ENCODE measurements around the gene PDE6A.

The PDE6A gene

GRCh38 chr5:149944666-149945065 lies at the start of gene PDE6A:
TSS of gene PDE6A (minus strand) at chr5:149944793. CDS start at chr5:149944673, 120 bp downstream.
- TF ChIP-seq, protein P1, sequence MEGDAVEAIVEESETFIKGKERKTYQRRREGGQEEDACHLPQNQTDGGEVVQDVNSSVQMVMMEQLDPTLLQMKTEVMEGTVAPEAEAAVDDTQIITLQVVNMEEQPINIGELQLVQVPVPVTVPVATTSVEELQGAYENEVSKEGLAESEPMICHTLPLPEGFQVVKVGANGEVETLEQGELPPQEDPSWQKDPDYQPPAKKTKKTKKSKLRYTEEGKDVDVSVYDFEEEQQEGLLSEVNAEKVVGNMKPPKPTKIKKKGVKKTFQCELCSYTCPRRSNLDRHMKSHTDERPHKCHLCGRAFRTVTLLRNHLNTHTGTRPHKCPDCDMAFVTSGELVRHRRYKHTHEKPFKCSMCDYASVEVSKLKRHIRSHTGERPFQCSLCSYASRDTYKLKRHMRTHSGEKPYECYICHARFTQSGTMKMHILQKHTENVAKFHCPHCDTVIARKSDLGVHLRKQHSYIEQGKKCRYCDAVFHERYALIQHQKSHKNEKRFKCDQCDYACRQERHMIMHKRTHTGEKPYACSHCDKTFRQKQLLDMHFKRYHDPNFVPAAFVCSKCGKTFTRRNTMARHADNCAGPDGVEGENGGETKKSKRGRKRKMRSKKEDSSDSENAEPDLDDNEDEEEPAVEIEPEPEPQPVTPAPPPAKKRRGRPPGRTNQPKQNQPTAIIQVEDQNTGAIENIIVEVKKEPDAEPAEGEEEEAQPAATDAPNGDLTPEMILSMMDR (IDR thresholded peaks at IDR 0.05; ENCODE audit: low read depth, low read length): no peak

GRCh38 chr5:149993471-149993870 lies 48.9 kb upstream of the PDE6A start:
- TF ChIP-seq, protein P1 (IDR thresholded peaks at IDR 0.05; ENCODE audit: low read depth, low read length): no peak
- H3K4me3 ChIP-seq (ENCODE audit: low read depth, low read length): no peak overlapping the region

More at GRCh38 chr5:149944666-149945065, at the start of gene PDE6A:
- no peak within 1 kb of the TSS for H3K4me3 ChIP-seq (ENCODE audit: low read depth, low read length)

DNA sequence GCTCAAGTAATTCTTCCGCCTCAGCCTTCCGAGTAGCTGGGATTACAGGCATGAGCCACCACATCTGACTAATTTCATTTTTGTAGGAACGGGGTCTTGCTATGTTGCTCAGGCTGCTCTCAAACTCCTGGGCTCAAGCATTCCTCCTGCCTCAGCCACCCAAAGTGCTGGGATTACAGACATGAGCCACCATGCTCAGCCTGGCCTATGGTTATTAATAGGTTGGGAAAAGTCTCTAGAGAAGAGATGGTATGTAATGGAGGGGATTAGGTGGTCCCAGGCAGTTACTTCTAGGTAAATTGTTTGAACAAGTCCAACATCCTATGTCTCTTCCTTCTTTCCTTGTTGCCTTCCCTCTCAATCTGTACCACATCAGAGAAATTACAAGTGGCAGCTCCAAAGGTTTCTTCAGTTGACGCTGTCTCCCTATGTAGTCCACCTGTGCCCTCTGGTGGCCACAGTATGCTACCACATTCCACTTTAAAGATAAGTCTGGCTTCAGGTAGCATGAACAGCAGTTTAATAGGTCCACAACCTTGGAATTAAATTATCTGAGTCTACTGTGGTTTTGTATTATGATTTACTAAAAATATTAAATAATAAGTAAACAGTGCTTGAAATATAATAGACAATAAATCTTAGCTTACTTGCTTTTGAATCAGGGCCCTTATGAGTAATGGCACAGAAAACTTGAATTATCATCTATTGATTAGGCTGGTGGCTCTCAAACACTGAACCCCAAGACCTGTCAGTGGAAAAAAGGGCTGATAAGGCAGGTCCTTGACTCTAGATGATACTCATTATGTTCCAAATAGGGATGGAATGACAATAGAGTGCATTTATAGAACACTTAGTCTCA lies 46.2 kb upstream of the PDE6A start:
- no peak overlapping the region for H3K4me3 ChIP-seq (ENCODE audit: low read depth, low read length)
- TF ChIP-seq, protein P1 (IDR thresholded peaks at IDR 0.05; ENCODE audit: low read depth, low read length): peak; percentile 85

- TF ChIP-seq, protein P1 (IDR thresholded peaks at IDR 0.05; ENCODE audit: low read depth, low read length): no peak
Observed at GRCh38 chr5:149988126-149988525, 43.5 kb upstream of the PDE6A start.

GRCh38 chr5:149982505-149982904 lies 37.9 kb upstream of the PDE6A start:
- no peak overlapping the region for H3K4me3 ChIP-seq (ENCODE audit: low read depth, low read length)
- TF ChIP-seq, protein P1 (IDR thresholded peaks at IDR 0.05; ENCODE audit: low read depth, low read length): no peak

More at GRCh38 chr5:149988126-149988525, 43.5 kb upstream of the PDE6A start:
- H3K4me3 ChIP-seq (ENCODE audit: low read depth, low read length): no peak overlapping the region

DNA sequence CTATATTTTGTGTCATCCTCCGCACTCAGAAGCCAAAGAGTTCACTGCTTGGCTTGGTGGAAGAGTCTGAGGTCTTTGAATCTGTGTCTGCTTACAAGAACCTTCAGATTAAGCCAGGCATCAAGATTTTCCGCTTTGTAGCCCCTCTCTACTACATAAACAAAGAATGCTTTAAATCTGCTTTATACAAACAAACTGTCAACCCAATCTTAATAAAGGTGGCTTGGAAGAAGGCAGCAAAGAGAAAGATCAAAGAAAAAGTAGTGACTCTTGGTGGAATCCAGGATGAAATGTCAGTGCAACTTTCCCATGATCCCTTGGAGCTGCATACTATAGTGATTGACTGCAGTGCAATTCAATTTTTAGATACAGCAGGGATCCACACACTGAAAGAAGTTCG lies 36.6 kb upstream of the PDE6A start:
- TF ChIP-seq, protein P1 (IDR thresholded peaks at IDR 0.05; ENCODE audit: low read depth, low read length): no peak
- H3K4me3 ChIP-seq (ENCODE audit: low read depth, low read length): no peak overlapping the region

DNA sequence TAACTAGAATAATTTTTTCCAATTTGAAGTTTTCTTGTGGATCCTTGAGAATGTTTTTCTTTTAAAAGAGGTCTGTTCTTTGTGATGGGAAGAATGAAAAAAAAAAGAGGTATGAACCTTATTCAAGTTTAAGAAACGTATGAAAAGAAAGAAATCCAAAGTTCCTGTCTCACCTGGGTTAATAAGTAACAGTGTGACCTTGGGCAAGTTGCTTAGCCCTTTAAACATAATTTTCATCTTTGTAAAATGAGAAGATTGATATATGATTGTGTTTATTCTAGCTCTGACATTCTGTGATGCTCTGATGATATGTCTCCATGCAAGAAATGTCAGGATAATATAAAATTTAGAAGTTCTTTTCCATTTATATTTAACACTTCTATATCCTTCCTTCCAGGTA lies 35.3 kb upstream of the PDE6A start:
- TF ChIP-seq, protein P1 (IDR thresholded peaks at IDR 0.05; ENCODE audit: low read depth, low read length): no peak
- no peak overlapping the region for H3K4me3 ChIP-seq (ENCODE audit: low read depth, low read length)
